Tibial nerve (tissue), 4 donors: ENCODE data around the gene SIRPA.

Experiments
- EP300 ChIP-seq, 2 donors: sonication (generic); formaldehyde crosslinking; IDR thresholded peaks; one replicate each; pipeline ENCODE4 v1.6.1; 2017; ENCODE audit warnings: antibody characterized with exemption in 2 of 2, mild to moderate bottlenecking in 1 of 2
- TF ChIP-seq, protein P1 (sequence below), 5 experiments: fragments of 200-600 bp in 3 of 5; fragments of 450-650 bp in 2 of 5; sonication (generic) in 3 of 5; IDR thresholded peaks; one replicate each; pipeline ENCODE4 v1.5.1; 2016 to 2019; ENCODE audit warnings: antibody characterized with exemption in 5 of 5, mild to moderate bottlenecking in 3 of 5, moderate library complexity in 2 of 5

- TF ChIP-seq, protein P1, sequence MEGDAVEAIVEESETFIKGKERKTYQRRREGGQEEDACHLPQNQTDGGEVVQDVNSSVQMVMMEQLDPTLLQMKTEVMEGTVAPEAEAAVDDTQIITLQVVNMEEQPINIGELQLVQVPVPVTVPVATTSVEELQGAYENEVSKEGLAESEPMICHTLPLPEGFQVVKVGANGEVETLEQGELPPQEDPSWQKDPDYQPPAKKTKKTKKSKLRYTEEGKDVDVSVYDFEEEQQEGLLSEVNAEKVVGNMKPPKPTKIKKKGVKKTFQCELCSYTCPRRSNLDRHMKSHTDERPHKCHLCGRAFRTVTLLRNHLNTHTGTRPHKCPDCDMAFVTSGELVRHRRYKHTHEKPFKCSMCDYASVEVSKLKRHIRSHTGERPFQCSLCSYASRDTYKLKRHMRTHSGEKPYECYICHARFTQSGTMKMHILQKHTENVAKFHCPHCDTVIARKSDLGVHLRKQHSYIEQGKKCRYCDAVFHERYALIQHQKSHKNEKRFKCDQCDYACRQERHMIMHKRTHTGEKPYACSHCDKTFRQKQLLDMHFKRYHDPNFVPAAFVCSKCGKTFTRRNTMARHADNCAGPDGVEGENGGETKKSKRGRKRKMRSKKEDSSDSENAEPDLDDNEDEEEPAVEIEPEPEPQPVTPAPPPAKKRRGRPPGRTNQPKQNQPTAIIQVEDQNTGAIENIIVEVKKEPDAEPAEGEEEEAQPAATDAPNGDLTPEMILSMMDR (IDR thresholded peaks at IDR 0.05) = no peak
- TF ChIP-seq EP300 (IDR thresholded peaks at IDR 0.05) = no peak
Observed at GRCh38 chr20:1871807-1872458, 23.3 kb upstream of the SIRPA start.
